ENCODE results near the gene COG3.

COG3 gene

GRCh38 chr13:45510672-45511071 lies 45.9 kb downstream of the COG3 start:
- no peak for DNase-seq

GRCh38 chr13:45511310-45512097 lies 46.8 kb downstream of the COG3 start:
- DNase-seq: peak; percentile 34

- DNase-seq: no peak
Observed at GRCh38 chr13:45512098-45512496, 47.4 kb downstream of the COG3 start.

- no peak for DNase-seq
Observed at GRCh38 chr13:45516757-45517156, 52.0 kb downstream of the COG3 start.

GRCh38 chr13:45518525-45519245 lies 53.9 kb downstream of the COG3 start:
- DNase-seq: no peak

- no peak for DNase-seq
Observed at GRCh38 chr13:45519493-45519892, 54.8 kb downstream of the COG3 start.

- no peak for DNase-seq
Observed at GRCh38 chr13:45521297-45521696, 56.6 kb downstream of the COG3 start.

GRCh38 chr13:45522571-45522970 lies 57.8 kb downstream of the COG3 start:
- no peak for DNase-seq

GRCh38 chr13:45527699-45528462 lies 63.1 kb downstream of the COG3 start:
- DNase-seq: no peak

GRCh38 chr13:45529758-45530157 lies 65.0 kb downstream of the COG3 start:
- no peak for DNase-seq

- DNase-seq: no peak
Observed at GRCh38 chr13:45534604-45535003, 69.9 kb downstream of the COG3 start.

- DNase-seq: no peak
Observed at GRCh38 chr13:45536224-45536623, 71.5 kb downstream of the COG3 start.

GRCh38 chr13:45537516-45537915 lies 72.8 kb downstream of the COG3 start:
- no peak for DNase-seq

GRCh38 chr13:45538382-45538781 lies 73.6 kb downstream of the COG3 start:
- DNase-seq: peak; percentile 0

- no peak for DNase-seq
Observed at GRCh38 chr13:45540195-45540594, 75.5 kb downstream of the COG3 start.

GRCh38 chr13:45540864-45541263 lies 76.1 kb downstream of the COG3 start:
- no peak for DNase-seq

GRCh38 chr13:45541806-45542205 lies 77.1 kb downstream of the COG3 start:
- no peak for DNase-seq

GRCh38 chr13:45542391-45542790 lies 77.7 kb downstream of the COG3 start:
- no peak for DNase-seq

GRCh38 chr13:45542878-45543277 lies 78.1 kb downstream of the COG3 start:
- DNase-seq: no peak

- no peak for DNase-seq
Observed at GRCh38 chr13:45544520-45544919, 79.8 kb downstream of the COG3 start.

GRCh38 chr13:45545686-45546409 lies 81.1 kb downstream of the COG3 start:
- no peak for DNase-seq

GRCh38 chr13:45546410-45546765 lies 81.6 kb downstream of the COG3 start:
- no peak for DNase-seq

- no peak for DNase-seq
Observed at GRCh38 chr13:45548281-45548680, 83.5 kb downstream of the COG3 start.

All from NCI-H510A treated with DMSO at 0.1 percent for 48 hours (cell line).